ENCODE measurements around the gene LDLR. TPM values are rescaled to one million over a fixed set of nuclear protein-coding genes. Genes with fewer than 3 reads are reported as not detected.

Gene LDLR
- total and polyA plus RNA-seq, 2 of the 4 experiments (the other 2 are of a cell fraction) = 45.2 to 53.8 TPM

- H2AK9ac ChIP-seq (replicated peaks; ENCODE audit: low read depth, low read length, poor library complexity) = no peak overlapping the region
- no peak overlapping the region for H3K27ac ChIP-seq (ENCODE audit: insufficient read depth, low read length)
- in situ Hi-C loops (cut with MboI; ENCODE audit: low sequenced_read_pairs) = no loop called here
- H3K4me1 ChIP-seq (ENCODE audit: control insufficient read depth, insufficient read depth, low read length) = peaks cover 2% of the 10 kb centered on the region
- H3K27me3 ChIP-seq (ENCODE audit: control insufficient read depth, insufficient read depth, low read length) = no peaks in the 10 kb centered on the region
- dilution Hi-C loops (cut with HindIII; ENCODE audit: low sequenced_read_pairs, unreplicated experiment) = no loop called here
- ChIA-PET CTCF (no interaction called here), POLR2A (ENCODE audit: unreplicated experiment) (no interaction called here)
- H3K9me3 ChIP-seq (ENCODE audit: control insufficient read depth, insufficient read depth, low read length) = no peaks in the 10 kb centered on the region
- no peak overlapping the region for H3K14ac ChIP-seq (replicated peaks; ENCODE audit: low read depth, low read length)
- no peak overlapping the region for H3K4ac ChIP-seq (ENCODE audit: low read depth, low read length)
- peaks cover 5% of the 10 kb centered on the region; the same call in 1 of the 2 replicates for H3K9me1 ChIP-seq (ENCODE audit: insufficient read depth, low read length)
- no peak overlapping the region for H2BK15ac ChIP-seq (ENCODE audit: low read depth, low read length)
- no peak overlapping the region for H4K91ac ChIP-seq (ENCODE audit: insufficient read depth, low read depth, low read length)
- ATAC-seq (ENCODE audit: low read depth) (no peak), DNase-seq (no peak)
- H2AK5ac ChIP-seq (ENCODE audit: low read depth, low read length) = no peak overlapping the region
- no peak overlapping the region for H3K4me2 ChIP-seq (ENCODE audit: low read depth, low read length)
- no TSS peak for BruUV-seq (replicated peaks)
- no peak overlapping the region for H3K18ac ChIP-seq (ENCODE audit: low read depth, low read length)
- H3K36me3 ChIP-seq (ENCODE audit: control insufficient read depth, insufficient read depth, low read length) = no peaks in the 10 kb centered on the region
- no peak overlapping the region for H3K4me3 ChIP-seq (ENCODE audit: insufficient read depth, low read depth, low read length)
- 96% methylated on average over 6 of the region's 11 CpGs; no CpG with 5 or more reads in 1 of the 2 experiments for WGBS, 2 experiments (ENCODE audit: extremely low coverage in 2 of 2, insufficient read length in 1 of 2)
- no peak overlapping the region for H2BK120ac ChIP-seq (ENCODE audit: low read depth, low read length)
- H4K8ac ChIP-seq (ENCODE audit: low read depth in 2 of 2, low read length in 2 of 2) = no peak overlapping the region
- intact Hi-C loops (cut with micrococcal nuclease) = no loop called here
- H3K23ac ChIP-seq (ENCODE audit: low read depth, low read length) = no peak overlapping the region
- H3K79me1 ChIP-seq (ENCODE audit: low read depth in 1 of 2, low read length in 2 of 2) = no peaks in the 10 kb centered on the region
- no peak overlapping the region for H2AFZ ChIP-seq (replicated peaks; ENCODE audit: low read length, poor library complexity)
- TF ChIP-seq CHD1 (IDR thresholded peaks at IDR 0.05; ENCODE audit: low read depth, low read length) (no peak), MAZ (IDR thresholded peaks at IDR 0.05; ENCODE audit: borderline replicate concordance, low read depth, low read length) (no peak), MXI1 (IDR thresholded peaks at IDR 0.05; ENCODE audit: borderline replicate concordance, low read depth, low read length) (no peak), BHLHE40 (IDR thresholded peaks at IDR 0.05; ENCODE audit: low read depth, low read length) (no peak), NFE2L2 (IDR thresholded peaks at IDR 0.05; ENCODE audit: low read depth, low read length) (no peak), RAD21 (IDR thresholded peaks at IDR 0.05; ENCODE audit: low read length) (no peak), CTCF (conservative IDR thresholded peaks at IDR 0.05; ENCODE audit: low read depth, low read length) (no peak), SMC3 (IDR thresholded peaks at IDR 0.05; ENCODE audit: low read depth, low read length) (no peak), RFX5 (IDR thresholded peaks at IDR 0.05; ENCODE audit: low read depth, low read length) (no peak)
- TF ChIP-seq, protein P1, sequence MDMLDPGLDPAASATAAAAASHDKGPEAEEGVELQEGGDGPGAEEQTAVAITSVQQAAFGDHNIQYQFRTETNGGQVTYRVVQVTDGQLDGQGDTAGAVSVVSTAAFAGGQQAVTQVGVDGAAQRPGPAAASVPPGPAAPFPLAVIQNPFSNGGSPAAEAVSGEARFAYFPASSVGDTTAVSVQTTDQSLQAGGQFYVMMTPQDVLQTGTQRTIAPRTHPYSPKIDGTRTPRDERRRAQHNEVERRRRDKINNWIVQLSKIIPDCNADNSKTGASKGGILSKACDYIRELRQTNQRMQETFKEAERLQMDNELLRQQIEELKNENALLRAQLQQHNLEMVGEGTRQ (IDR thresholded peaks at IDR 0.05; ENCODE audit: low read depth, low read length) = no peak
- H2BK5ac ChIP-seq (ENCODE audit: low read depth, low read length, poor library complexity, severe bottlenecking) = no peak overlapping the region
- no peak overlapping the region for H4K5ac ChIP-seq (ENCODE audit: low read depth, low read length)
- H3K9ac ChIP-seq (ENCODE audit: low read depth, low read length) = no peak overlapping the region
- no peak overlapping the region for H2BK20ac ChIP-seq (ENCODE audit: low read depth, low read length)
- H4K20me1 ChIP-seq (ENCODE audit: insufficient read depth, low read length) = no peaks in the 10 kb centered on the region
- H3K56ac ChIP-seq (ENCODE audit: extremely low read depth, insufficient read depth, low read length) = no peak overlapping the region
Measured at GRCh38 chr19:11078893-11079292, 10.4 kb upstream of the LDLR start.
